K562 (cell line): ENCODE measurements around the gene MINDY3. TPM values are rescaled to one million over a fixed set of nuclear protein-coding genes. Genes with fewer than 3 reads are reported as not detected.

Experiments
- ATAC-seq: fragments of 200-7000 bp; cut with Tn5 transposase; 3 replicates; pipeline ENCODE4 v1.9.1; 2020; ENCODE audit warnings: moderate library complexity
- BruUV-seq: library from RNA; stranded (reverse); fragments of 400-500 nt; replicated peaks from 2 replicates; lab custom pipeline; 2021; lab: Mats Ljungman, UMichigan
- CTCF ChIA-PET: fragments of 300-600 bp; formaldehyde crosslinking; extraction: SDS; loops from one replicate; lab custom pipeline; 2021; ENCODE audit warnings: low intra/inter-chr PET ratio; lab: Yijun Ruan, JAX
- POLR2A ChIA-PET: fragments of 300-600, 350-650 bp; sonication (Branson Sonifier 250); formaldehyde crosslinking; extraction: SDS; loops from one replicate; lab custom pipeline; 2021; ENCODE audit warnings: antibody characterized with exemption, inconsistent platforms; lab: Yijun Ruan, JAX
- DNase-seq, 4 experiments: peaks; one replicate each; pipeline versions ENCODE4 v3.0.0 to v3.0.0-alpha.2; 2011 to 2018; ENCODE audit warnings: low spot score in 3 of 4, mixed read lengths in 3 of 4; ENCODE audit errors: extremely low read depth in 1 of 4
- FAIRE-seq: peaks from 2 replicates; lab custom pipeline; 2011; peaks lifted over from hg19 to GRCh38; lab: Jason Lieb, UNC
- H2AFZ ChIP-seq: 2 replicates; pipeline ENCODE4 v1.6.0; 2011; ENCODE audit warnings: low read depth, low read length, control low read depth, inconsistent platforms
- H3K27ac ChIP-seq: fragments of 200-600 bp; 3 replicates; pipeline ENCODE4 v1.8.0; 2011; ENCODE audit warnings: low read depth, mild to moderate bottlenecking, control low read depth, inconsistent platforms, low read length, moderate library complexity, mixed read lengths; ENCODE audit errors: extremely low read depth
- H3K27me3 ChIP-seq, 2 experiments: fragments of 300-600 bp in 1 of 2; 2 replicates in 1 of 2; 3 replicates in 1 of 2; pipeline versions ENCODE4 v1.6.0 to v1.8.0; 2011; ENCODE audit warnings: inconsistent platforms in 2 of 2, low read length in 2 of 2, mild to moderate bottlenecking in 1 of 2, mixed read lengths in 1 of 2, moderate library complexity in 1 of 2; ENCODE audit not compliant: control insufficient read depth in 2 of 2, insufficient read depth in 2 of 2
- H3K36me3 ChIP-seq: fragments of 300-600 bp; 3 replicates; pipeline ENCODE4 v1.8.0; 2011; ENCODE audit warnings: mild to moderate bottlenecking, low read length, inconsistent platforms; ENCODE audit not compliant: control insufficient read depth, insufficient read depth
- H3K4me1 ChIP-seq, 2 experiments: fragments of 200-600 bp in 1 of 2; replicated peaks in 1 of 2; 2 replicates in 1 of 2; 3 replicates in 1 of 2; pipeline versions ENCODE4 v1.5.1 to v1.8.0; 2011; ENCODE audit warnings: inconsistent platforms in 2 of 2, low read length in 2 of 2, mild to moderate bottlenecking in 1 of 2, mixed read lengths in 1 of 2, moderate library complexity in 1 of 2; ENCODE audit not compliant: control insufficient read depth in 2 of 2, insufficient read depth in 2 of 2
- H3K4me2 ChIP-seq: 2 replicates; pipeline ENCODE4 v1.6.1; 2011; ENCODE audit warnings: low read length, control low read depth, inconsistent platforms, mixed read lengths; ENCODE audit not compliant: insufficient read depth
- H3K4me3 ChIP-seq: fragments of 200-600 bp; sonication (generic), shearing (Covaris generic); 2 replicates; pipeline ENCODE4 v1.5.1; 2016; ENCODE audit warnings: control low read depth, inconsistent platforms
- H3K79me2 ChIP-seq: fragments of 200-600 bp; 3 replicates; pipeline ENCODE4 v1.8.0; 2011; ENCODE audit warnings: low read length, inconsistent platforms; ENCODE audit not compliant: control insufficient read depth, insufficient read depth
- H3K9ac ChIP-seq, 2 experiments: 2 replicates each; pipeline versions ENCODE4 v1.6.0 to v1.6.1; 2011; ENCODE audit warnings: low read depth in 2 of 2, low read length in 2 of 2, control low read depth in 1 of 2, inconsistent platforms in 1 of 2, mild to moderate bottlenecking in 1 of 2, mixed read lengths in 1 of 2; ENCODE audit not compliant: insufficient read depth in 1 of 2
- H3K9me1 ChIP-seq: one replicate; pipeline ENCODE4 v1.6.0; 2011; ENCODE audit warnings: inconsistent platforms, mild to moderate bottlenecking, low read length, moderate library complexity; ENCODE audit not compliant: control insufficient read depth, insufficient read depth
- H3K9me3 ChIP-seq: replicated peaks from 2 replicates; pipeline ENCODE4 v1.5.1; 2011; ENCODE audit warnings: low read depth, low read length, inconsistent platforms; ENCODE audit not compliant: control insufficient read depth, insufficient read depth
- H4K20me1 ChIP-seq: replicated peaks from 2 replicates; pipeline ENCODE4 v1.6.1; 2011; ENCODE audit warnings: low read length, inconsistent platforms, mixed read lengths; ENCODE audit not compliant: control insufficient read depth, insufficient read depth
- AFF4 ChIP-seq: sonication (generic); formaldehyde crosslinking; IDR thresholded peaks from 2 replicates; pipeline ENCODE4 v1.8.0; 2023; ENCODE audit warnings: mild to moderate bottlenecking, missing genetic modification reagents
- ATF1 ChIP-seq, 2 experiments: fragments of 450-650 bp in 1 of 2; IDR thresholded peaks; 2 replicates each; pipeline ENCODE4 v1.6.1; 2016; ENCODE audit warnings: missing compliant biosample characterization in 1 of 2, missing genetic modification characterization in 1 of 2
- CHD4 ChIP-seq: fragments of 200-600 bp; sonication (generic); IDR thresholded peaks from 3 replicates; pipeline ENCODE4 v1.6.1; 2012; ENCODE audit warnings: low read depth, mild to moderate bottlenecking, mixed read lengths, low read length, inconsistent platforms; ENCODE audit not compliant: insufficient read depth, insufficient replicate concordance, poor library complexity, severe bottlenecking
- IFI16 ChIP-seq: fragments of 250-450 bp; sonication (Bioruptor Pico); IDR thresholded peaks from 2 replicates; pipeline ENCODE4 v2.1.2; 2022; ENCODE audit warnings: mild to moderate bottlenecking, inconsistent platforms
- MLX ChIP-seq, 2 experiments: fragments of 450-650 bp in 1 of 2; sonication (generic) in 1 of 2; formaldehyde crosslinking; conservative IDR thresholded peaks; 2 replicates each; pipeline versions ENCODE4 v1.4.0 to v1.8.1; 2020 to 2022; ENCODE audit warnings: mild to moderate bottlenecking in 1 of 2, missing genetic modification reagents in 1 of 2
- NFE2 ChIP-seq: IDR thresholded peaks from 2 replicates; pipeline ENCODE4 v1.6.1; 2014; ENCODE audit warnings: antibody characterized with exemption, low read depth
- NFRKB ChIP-seq: fragments of 450-650 bp; IDR thresholded peaks from 2 replicates; pipeline ENCODE4 v1.6.1; 2016; ENCODE audit warnings: low read depth
- RFX7 ChIP-seq: fragments of 250-450 bp; sonication (Bioruptor Pico); IDR thresholded peaks from 2 replicates; pipeline ENCODE4 v1.5.1; 2021; ENCODE audit warnings: mild to moderate bottlenecking
- RHOXF2B ChIP-seq: fragments of 250-450 bp; sonication (Bioruptor Pico); conservative IDR thresholded peaks from 2 replicates; pipeline ENCODE4 v1.5.1; 2021
- SMAD4 ChIP-seq: fragments of 250-450 bp; sonication (Bioruptor Pico); conservative IDR thresholded peaks from 2 replicates; pipeline ENCODE4 v1.8.0; 2021; ENCODE audit warnings: inconsistent platforms, mild to moderate bottlenecking, moderate library complexity
- USF1 ChIP-seq: sonication (generic); formaldehyde crosslinking; IDR thresholded peaks from 2 replicates; pipeline ENCODE4 v1.9.0; 2022; ENCODE audit warnings: mild to moderate bottlenecking, missing genetic modification reagents
- ZNF121 ChIP-seq: sonication (generic); formaldehyde crosslinking; conservative IDR thresholded peaks from 2 replicates; pipeline ENCODE4 v1.8.0; 2022; ENCODE audit warnings: missing genetic modification reagents
- ZNF347 ChIP-seq: fragments of 450-650 bp; formaldehyde crosslinking; IDR thresholded peaks from 2 replicates; pipeline ENCODE4 v1.4.0; 2020; ENCODE audit warnings: low read depth, mild to moderate bottlenecking, moderate library complexity
- WGBS: fragments of 100-300 bp; shearing (Covaris generic); methylation state at CpG from one replicate; pipeline ENCODE4 v1.1.6; 2016; ENCODE audit warnings: low coverage, mixed read lengths; ENCODE audit not compliant: insufficient coverage; ENCODE audit errors: missing lambda C conversion rate; 5-methylcytosine and 5-hydroxymethylcytosine counted together
- in situ Hi-C: fragments of 300-500 bp; cut with MboI; formaldehyde crosslinking; loops from 4 replicates; pipeline ENCODE4 v1.15.0; 2018; ENCODE audit warnings: inconsistent platforms, mixed read lengths
- intact Hi-C: fragments of 100-400 bp; cut with micrococcal nuclease; formaldehyde crosslinking; loops from 2 replicates; pipeline ENCODE4 v1.14.2; 2022
- polyA plus RNA-seq, 8 experiments: library from polyadenylated mRNA; depleted of rRNA in 4 of 8; stranded (reverse) in 5 of 8; unstranded in 3 of 8; fragments of >200 nt; fragmentation: Nextera tagmentation in 2 of 8; fragmentation: Illumina TruSeq in 1 of 8; extraction: Ambion mirVana in 2 of 8; extraction: Trizol in 1 of 8; gene quantifications; 2 replicates each; pipeline versions ENCODE4 v1.2.1 to v1.2.3, GENCODE V29; 2011 to 2014; ENCODE audit warnings: inconsistent platforms in 1 of 8, missing spikeins in 1 of 8
- total RNA-seq, 7 experiments: library from RNA; depleted of rRNA in 6 of 7; stranded (reverse); fragments of >200 nt in 6 of 7; fragmentation: Illumina TruSeq in 2 of 7; extraction: Trizol in 2 of 7; gene quantifications; 2 replicates each; pipeline versions ENCODE4 v1.2.1 to v1.2.3, GENCODE V29; 2011 to 2021; ENCODE audit warnings: low replicate concordance in 1 of 7

Gene MINDY3
- total and polyA plus RNA-seq, 9 of the 15 experiments (the other 6 are each of a cell fraction or from before 2014, with no cell fraction given): 14.0 to 35.9 (median 23.6) TPM

GRCh38 chr10:15743443-15743842 lies 116.9 kb downstream of the MINDY3 start:
- intact Hi-C loops: no loop called here
- H3K4me2 ChIP-seq: no peak overlapping the region
- no peak overlapping the region for H3K9ac ChIP-seq
- FAIRE-seq (no peak), DNase-seq (no peak), ATAC-seq (no peak)
- no peaks in the 10 kb centered on the region for H3K36me3 ChIP-seq
- peaks cover 2 to 5% of the 10 kb centered on the region in 2 experiments; a peak in 3 of 5 replicates for H3K27me3 ChIP-seq
- no TSS peak for BruUV-seq
- no peaks in the 10 kb centered on the region for H3K79me2 ChIP-seq
- in situ Hi-C loops: no loop called here
- CTCF ChIA-PET: no interaction called here
- no peaks in the 10 kb centered on the region for H3K4me1 ChIP-seq
- H3K9me1 ChIP-seq: no peaks in the 10 kb centered on the region
- POLR2A ChIA-PET: no interaction called here
- H3K27ac ChIP-seq: no peak overlapping the region
- no peaks in the 10 kb centered on the region for H3K9me3 ChIP-seq
- no peaks in the 10 kb centered on the region for H4K20me1 ChIP-seq
- H3K4me3 ChIP-seq: no peak overlapping the region
- TF ChIP-seq SMAD4 (CRISPR knock-in tag) (no peak), CHD4 (no peak), NFRKB (no peak), RHOXF2B (CRISPR knock-in tag) (no peak), USF1 (CRISPR knock-in tag) (no peak), ATF1 (CRISPR knock-in tag; IDR thresholded peaks at IDR 0.05) (no peak), ATF1 (tag; IDR thresholded peaks at IDR 0.05) (no peak), AFF4 (CRISPR knock-in tag) (no peak), ZNF121 (CRISPR knock-in tag) (no peak), RFX7 (CRISPR knock-in tag) (no peak), MLX (CRISPR knock-in tag; conservative IDR thresholded peaks at IDR 0.05) (no peak), NFE2 (no peak), ZNF347 (CRISPR knock-in tag) (no peak), IFI16 (CRISPR knock-in tag) (no peak)
- no peak overlapping the region for H2AFZ ChIP-seq
- 23% methylated on average over 2 of the region's 2 CpGs for WGBS
